SK-N-SH treated with all-trans-retinoic acid at 6 μM for 48 hours (cell line): ENCODE measurements around the gene TDRD3.

Source experiments
- BACH2 ChIP-seq: fragments of 250-450 bp; sonication (Bioruptor Pico); IDR thresholded peaks from 2 replicates; pipeline ENCODE4 v1.9.0; 2021; ENCODE audit warnings: mild to moderate bottlenecking, borderline replicate concordance
- GLIS3 ChIP-seq: fragments of 250-450 bp; sonication (Bioruptor Pico); IDR thresholded peaks from 2 replicates; pipeline ENCODE4 v1.5.0; 2020; ENCODE audit warnings: mild to moderate bottlenecking, moderate library complexity
- OSR1 ChIP-seq: fragments of 250-450 bp; sonication (Bioruptor Pico); IDR thresholded peaks from 2 replicates; pipeline ENCODE4 v1.8.0; 2022; ENCODE audit warnings: moderate library complexity, mild to moderate bottlenecking, inconsistent platforms
- PPARA ChIP-seq: fragments of 250-450 bp; sonication (Bioruptor Pico); IDR thresholded peaks from 2 replicates; pipeline ENCODE4 v1.5.0; 2020; ENCODE audit warnings: mild to moderate bottlenecking, borderline replicate concordance
- RARB ChIP-seq: fragments of 250-450 bp; sonication (Bioruptor Pico); IDR thresholded peaks from 2 replicates; pipeline ENCODE4 v1.8.0; 2021; ENCODE audit warnings: mild to moderate bottlenecking, moderate library complexity
- TCF4 ChIP-seq: fragments of 250-450 bp; sonication (Bioruptor Pico); IDR thresholded peaks from 2 replicates; pipeline ENCODE4 v1.8.0; 2021; ENCODE audit warnings: mild to moderate bottlenecking, moderate library complexity, borderline replicate concordance
- ZC3H10 ChIP-seq: fragments of 250-450 bp; sonication (Bioruptor Pico); IDR thresholded peaks from 2 replicates; pipeline ENCODE4 v1.5.1; 2021; ENCODE audit warnings: mild to moderate bottlenecking, moderate library complexity
- ZFP30 ChIP-seq: fragments of 450-650 bp; formaldehyde crosslinking; IDR thresholded peaks from 2 replicates; pipeline ENCODE4 v1.5.0; 2022; ENCODE audit warnings: mild to moderate bottlenecking, moderate library complexity
- TF ChIP-seq, protein P1 (sequence below): fragments of 250-450 bp; sonication (Bioruptor Pico); IDR thresholded peaks from 2 replicates; pipeline ENCODE4 v1.5.1; 2020; ENCODE audit warnings: low read depth, mild to moderate bottlenecking, moderate library complexity

DNA sequence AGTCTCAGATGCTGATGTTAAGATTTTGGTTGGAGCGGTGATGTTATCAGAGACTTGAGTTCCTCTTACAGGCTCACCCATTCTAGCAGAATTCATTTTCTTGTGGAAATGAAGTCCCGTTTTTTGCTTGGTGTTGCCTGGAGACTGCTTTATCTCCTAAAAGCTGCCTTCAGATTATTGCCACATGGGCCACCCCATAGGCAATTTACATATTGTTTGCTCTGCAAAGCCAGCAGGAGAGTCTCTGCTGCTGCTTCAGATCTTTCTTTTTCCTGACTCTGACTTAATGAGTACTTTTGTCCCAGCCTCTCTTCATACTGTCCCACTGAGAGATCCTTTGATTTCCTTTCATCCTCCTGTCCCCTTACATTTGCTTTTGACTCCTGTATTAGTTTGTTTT lies 114.6 kb downstream of the TDRD3 start:
- TF ChIP-seq RARB = no peak
- TF ChIP-seq TCF4 = no peak
- no peak for TF ChIP-seq PPARA (CRISPR knock-in tag)
- TF ChIP-seq ZFP30 = no peak
- TF ChIP-seq ZC3H10 = no peak
- TF ChIP-seq, protein P1, sequence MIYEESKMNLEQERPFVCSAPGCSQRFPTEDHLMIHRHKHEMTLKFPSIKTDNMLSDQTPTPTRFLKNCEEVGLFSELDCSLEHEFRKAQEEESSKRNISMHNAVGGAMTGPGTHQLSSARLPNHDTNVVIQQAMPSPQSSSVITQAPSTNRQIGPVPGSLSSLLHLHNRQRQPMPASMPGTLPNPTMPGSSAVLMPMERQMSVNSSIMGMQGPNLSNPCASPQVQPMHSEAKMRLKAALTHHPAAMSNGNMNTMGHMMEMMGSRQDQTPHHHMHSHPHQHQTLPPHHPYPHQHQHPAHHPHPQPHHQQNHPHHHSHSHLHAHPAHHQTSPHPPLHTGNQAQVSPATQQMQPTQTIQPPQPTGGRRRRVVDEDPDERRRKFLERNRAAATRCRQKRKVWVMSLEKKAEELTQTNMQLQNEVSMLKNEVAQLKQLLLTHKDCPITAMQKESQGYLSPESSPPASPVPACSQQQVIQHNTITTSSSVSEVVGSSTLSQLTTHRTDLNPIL (CRISPR knock-in tag) = no peak
- TF ChIP-seq BACH2 (CRISPR knock-in tag) = no peak
- no peak for TF ChIP-seq GLIS3 (CRISPR knock-in tag)
- no peak for TF ChIP-seq OSR1 (CRISPR knock-in tag)
